ENCODE data around the gene RAD17.

Gene RAD17

GRCh38 chr5:69404659-69405330 is 35.2 kb downstream of the RAD17 start:
- Histone ChIP-seq H3K4me3 (ENCODE audit: low read length, poor library complexity, severe bottlenecking) (no peak overlapping the region), H3K4me2 (ENCODE audit: low read depth, low read length, poor library complexity, severe bottlenecking) (peak overlapping the region; percentile 32), H4K20me1 (ENCODE audit: insufficient read depth, low read length, poor library complexity, severe bottlenecking) (no peaks in the 10 kb centered on the region), H3K36me3 (ENCODE audit: insufficient read depth, low read length) (peaks cover 12% of the 10 kb centered on the region; the same call in 1 of the 2 replicates), H3K79me2 (ENCODE audit: insufficient read depth, low read length) (no peaks in the 10 kb centered on the region), H2AFZ (ENCODE audit: low read length) (no peak overlapping the region), H3K27me3 (ENCODE audit: insufficient read depth, low read length, poor library complexity, severe bottlenecking) (no peaks in the 10 kb centered on the region), H3K4me1 (ENCODE audit: insufficient read depth, low read length, poor library complexity, severe bottlenecking) (peaks cover 6% of the 10 kb centered on the region), H3F3A (ENCODE audit: low read depth) (no peaks in the 10 kb centered on the region), H3K9ac (ENCODE audit: low read depth, low read length, poor library complexity, severe bottlenecking) (no peak overlapping the region), H3K9me3 (ENCODE audit: insufficient read depth, low read depth, low read length) (no peaks in the 10 kb centered on the region), H3K9me2 (replicated peaks; ENCODE audit: low read depth, low read length) (no peaks in the 10 kb centered on the region)
- TF ChIP-seq EZH2phosphoT487 (IDR thresholded peaks at IDR 0.05; ENCODE audit: borderline replicate concordance) (no peak), CTCF (conservative IDR thresholded peaks at IDR 0.05; ENCODE audit: low read length) (no peak)

GRCh38 chr5:69414885-69415583 is 45.4 kb downstream of the RAD17 start, which contains the start of gene MARVELD2:
TSS of gene MARVELD2 (plus strand) at chr5:69415116. CDS start at chr5:69419386, 4,270 bp downstream.
- no peak for TF ChIP-seq EZH2phosphoT487 (IDR thresholded peaks at IDR 0.05; ENCODE audit: borderline replicate concordance)
- no peak for TF ChIP-seq CTCF (conservative IDR thresholded peaks at IDR 0.05; ENCODE audit: low read length)
- peaks cover 32% of the 10 kb centered on the region; the same call in 1 of the 2 replicates for H3K36me3 ChIP-seq (ENCODE audit: insufficient read depth, low read length)
- H3K4me2 ChIP-seq (ENCODE audit: low read depth, low read length, poor library complexity, severe bottlenecking) = no peak within 1 kb of the TSS
- H2AFZ ChIP-seq (ENCODE audit: low read length) = no peak within 1 kb of the TSS
- H3F3A ChIP-seq (ENCODE audit: low read depth) = no peaks in the 10 kb centered on the region
- no peaks in the 10 kb centered on the region for H3K9me2 ChIP-seq (replicated peaks; ENCODE audit: low read depth, low read length)
- H3K9me3 ChIP-seq (ENCODE audit: insufficient read depth, low read depth, low read length) = no peaks in the 10 kb centered on the region
- no peaks in the 10 kb centered on the region for H3K4me1 ChIP-seq (ENCODE audit: insufficient read depth, low read length, poor library complexity, severe bottlenecking)
- H4K20me1 ChIP-seq (ENCODE audit: insufficient read depth, low read length, poor library complexity, severe bottlenecking) = no peaks in the 10 kb centered on the region
- no peak within 1 kb of the TSS for H3K4me3 ChIP-seq (ENCODE audit: low read length, poor library complexity, severe bottlenecking)
- no peak within 1 kb of the TSS for H3K9ac ChIP-seq (ENCODE audit: low read depth, low read length, poor library complexity, severe bottlenecking)
- no peaks in the 10 kb centered on the region for H3K79me2 ChIP-seq (ENCODE audit: insufficient read depth, low read length)
- no peaks in the 10 kb centered on the region for H3K27me3 ChIP-seq (ENCODE audit: insufficient read depth, low read length, poor library complexity, severe bottlenecking)

- Histone ChIP-seq H3K9me2 (replicated peaks; ENCODE audit: low read depth, low read length) (no peaks in the 10 kb centered on the region), H3K9ac (ENCODE audit: low read depth, low read length, poor library complexity, severe bottlenecking) (no peak overlapping the region), H3K36me3 (ENCODE audit: insufficient read depth, low read length) (peaks cover 27% of the 10 kb centered on the region; the same call in 1 of the 2 replicates), H4K20me1 (ENCODE audit: insufficient read depth, low read length, poor library complexity, severe bottlenecking) (no peaks in the 10 kb centered on the region), H3K4me2 (ENCODE audit: low read depth, low read length, poor library complexity, severe bottlenecking) (no peak overlapping the region), H3K4me1 (ENCODE audit: insufficient read depth, low read length, poor library complexity, severe bottlenecking) (no peaks in the 10 kb centered on the region), H3K27me3 (ENCODE audit: insufficient read depth, low read length, poor library complexity, severe bottlenecking) (no peaks in the 10 kb centered on the region), H3K79me2 (ENCODE audit: insufficient read depth, low read length) (no peaks in the 10 kb centered on the region), H3K4me3 (ENCODE audit: low read length, poor library complexity, severe bottlenecking) (no peak overlapping the region), H3K9me3 (ENCODE audit: insufficient read depth, low read depth, low read length) (no peaks in the 10 kb centered on the region), H3F3A (ENCODE audit: low read depth) (no peaks in the 10 kb centered on the region), H2AFZ (ENCODE audit: low read length) (no peak overlapping the region)
- TF ChIP-seq CTCF (conservative IDR thresholded peaks at IDR 0.05; ENCODE audit: low read length) = no peak
- TF ChIP-seq EZH2phosphoT487 (IDR thresholded peaks at IDR 0.05; ENCODE audit: borderline replicate concordance) = no peak
Measured at GRCh38 chr5:69415584-69415958, 46.0 kb downstream of the RAD17 start.
